ENCODE data around the gene EPN3. TPM values are rescaled to one million over a fixed set of nuclear protein-coding genes. Genes with fewer than 3 reads are reported as not detected.

Gene EPN3
- total and polyA plus RNA-seq, 11 donors = 8.9 to 29.5 (median 12.6) TPM

DNA sequence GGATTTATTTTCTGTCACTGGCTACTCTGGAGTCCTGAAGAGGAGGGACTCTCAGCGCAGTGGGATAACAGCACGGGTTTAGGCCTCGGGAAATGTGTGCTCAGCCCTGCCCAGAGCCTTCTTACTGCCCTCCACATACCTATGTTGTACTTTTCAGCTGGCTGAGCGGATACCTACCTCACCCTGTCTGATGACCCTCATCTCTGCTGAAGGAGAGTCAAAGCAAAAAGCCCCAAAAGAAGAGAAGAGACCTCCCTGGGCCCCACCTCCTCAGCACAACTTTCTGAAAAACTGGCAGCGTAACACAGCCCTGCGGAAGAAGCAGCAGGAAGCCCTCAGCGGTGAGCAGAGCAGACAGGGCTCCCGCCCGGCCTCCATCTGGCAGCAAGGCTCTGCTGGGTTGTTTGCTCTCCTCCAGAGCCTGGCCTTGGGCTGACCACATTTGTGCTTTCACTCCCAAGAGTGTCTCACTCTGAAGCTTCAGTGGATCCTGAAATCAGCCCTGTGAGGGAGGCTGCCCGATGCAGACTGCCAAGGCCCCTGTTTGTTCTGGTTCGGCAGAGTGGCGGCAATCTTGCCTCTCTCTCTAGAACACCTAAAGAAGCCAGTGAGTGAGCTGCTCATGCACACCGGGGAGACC is 14.0 kb upstream of the EPN3 start:
- intact Hi-C loops (cut with DNase I) = no loop called here
- no peak for TF ChIP-seq POLR2A (IDR thresholded peaks at IDR 0.05)
- TF ChIP-seq, protein P1, sequence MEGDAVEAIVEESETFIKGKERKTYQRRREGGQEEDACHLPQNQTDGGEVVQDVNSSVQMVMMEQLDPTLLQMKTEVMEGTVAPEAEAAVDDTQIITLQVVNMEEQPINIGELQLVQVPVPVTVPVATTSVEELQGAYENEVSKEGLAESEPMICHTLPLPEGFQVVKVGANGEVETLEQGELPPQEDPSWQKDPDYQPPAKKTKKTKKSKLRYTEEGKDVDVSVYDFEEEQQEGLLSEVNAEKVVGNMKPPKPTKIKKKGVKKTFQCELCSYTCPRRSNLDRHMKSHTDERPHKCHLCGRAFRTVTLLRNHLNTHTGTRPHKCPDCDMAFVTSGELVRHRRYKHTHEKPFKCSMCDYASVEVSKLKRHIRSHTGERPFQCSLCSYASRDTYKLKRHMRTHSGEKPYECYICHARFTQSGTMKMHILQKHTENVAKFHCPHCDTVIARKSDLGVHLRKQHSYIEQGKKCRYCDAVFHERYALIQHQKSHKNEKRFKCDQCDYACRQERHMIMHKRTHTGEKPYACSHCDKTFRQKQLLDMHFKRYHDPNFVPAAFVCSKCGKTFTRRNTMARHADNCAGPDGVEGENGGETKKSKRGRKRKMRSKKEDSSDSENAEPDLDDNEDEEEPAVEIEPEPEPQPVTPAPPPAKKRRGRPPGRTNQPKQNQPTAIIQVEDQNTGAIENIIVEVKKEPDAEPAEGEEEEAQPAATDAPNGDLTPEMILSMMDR (IDR thresholded peaks at IDR 0.05) = no peak
- Histone ChIP-seq H3K4me1 (peaks cover 0 to 22% (median 0%) of the 10 kb centered on the region in 12 donors), H3K27ac (peak overlapping the region in 1 of 12 donors; percentile 39), H3K36me3 (no peaks in the 10 kb centered on the region), H3K27me3 (no peaks in the 10 kb centered on the region), H3K4me3 (no peak overlapping the region), H3K9me3 (no peaks in the 10 kb centered on the region)
- WGBS, 4 donors = 68 to 76% (median 70%) methylated on average over 10 to 13 of the region's 13 CpGs
- DNase-seq (no peak), ATAC-seq (peak in 1 of 4 donors; percentile 47)

- no peak for DNase-seq
- 85 to 93% (median 90%) methylated on average over 8 of the region's 8 CpGs for WGBS, 4 donors
- TF ChIP-seq, protein P1 (IDR thresholded peaks at IDR 0.05) = no peak
- TF ChIP-seq POLR2A (IDR thresholded peaks at IDR 0.05) = no peak
- no peak overlapping the region for H3K4me3 ChIP-seq
- no peak overlapping the region for H3K27ac ChIP-seq
- intact Hi-C loops (cut with DNase I) = no loop called here
- no peaks in the 10 kb centered on the region for H3K9me3 ChIP-seq
- ATAC-seq = no peak
- no peaks in the 10 kb centered on the region for H3K36me3 ChIP-seq
- H3K4me1 ChIP-seq = peaks cover 0 to 22% (median 0%) of the 10 kb centered on the region in 12 donors
- H3K27me3 ChIP-seq = no peaks in the 10 kb centered on the region
Measured at GRCh38 chr17:50519141-50519834, 13.2 kb upstream of the EPN3 start.

- Histone ChIP-seq H3K4me1 (peaks cover 0 to 14% (median 0%) of the 10 kb centered on the region in 12 donors), H3K27me3 (no peaks in the 10 kb centered on the region), H3K27ac (no peak overlapping the region), H3K4me3 (no peak overlapping the region), H3K9me3 (no peaks in the 10 kb centered on the region), H3K36me3 (no peaks in the 10 kb centered on the region)
- ATAC-seq (no peak), DNase-seq (no peak)
- 87 to 95% (median 92%) methylated on average over 2 of the region's 2 CpGs for WGBS, 4 donors
- intact Hi-C loops (cut with DNase I) = no loop called here
- TF ChIP-seq POLR2A (IDR thresholded peaks at IDR 0.05) = no peak
- TF ChIP-seq, protein P1 (IDR thresholded peaks at IDR 0.05) = no peak
Measured at GRCh38 chr17:50520483-50520882, 12.1 kb upstream of the EPN3 start.

GRCh38 chr17:50521514-50521913 is 11.0 kb upstream of the EPN3 start:
- ATAC-seq (no peak), DNase-seq (no peak)
- no peaks in the 10 kb centered on the region for H3K36me3 ChIP-seq
- no peaks in the 10 kb centered on the region for H3K9me3 ChIP-seq
- WGBS, 4 donors = 68 to 88% (median 76%) methylated on average over 2 of the region's 2 CpGs
- H3K4me3 ChIP-seq = no peak overlapping the region
- TF ChIP-seq POLR2A (IDR thresholded peaks at IDR 0.05) = no peak
- TF ChIP-seq, protein P1 (IDR thresholded peaks at IDR 0.05) = no peak
- no peaks in the 10 kb centered on the region for H3K27me3 ChIP-seq
- H3K27ac ChIP-seq = no peak overlapping the region
- H3K4me1 ChIP-seq = peaks cover 0 to 9% (median 0%) of the 10 kb centered on the region in 12 donors
- intact Hi-C loops (cut with DNase I) = no loop called here

All from heart left ventricle (tissue), 16 donors.